Colon (tissue), 2 donors: ENCODE measurements around the gene VPS13D.
"Not testable (repeated sequence)": the region's sequence is repeated elsewhere in the genome, so short reads cannot be mapped to it uniquely, and the experiment has no call there.

Source experiments
- FAIRE-seq: peaks from 2 replicates; lab custom pipeline; 2012; peaks lifted over from hg19 to GRCh38; lab: Jason Lieb, UNC
- donor health status: control.
- donor health status: control.

The VPS13D gene

GRCh38 chr1:12196641-12197482 lies 33.0 kb upstream of the VPS13D start:
- FAIRE-seq, result no peak

GRCh38 chr1:12197483-12197880 lies 32.3 kb upstream of the VPS13D start:
- FAIRE-seq, result no peak

- no peak for FAIRE-seq
Measured at GRCh38 chr1:12200208-12200607, 29.6 kb upstream of the VPS13D start.

GRCh38 chr1:12201352-12202189 lies 28.3 kb upstream of the VPS13D start:
- FAIRE-seq, result no peak

GRCh38 chr1:12202190-12202497 lies 27.7 kb upstream of the VPS13D start:
- no peak for FAIRE-seq

- no peak for FAIRE-seq
Measured at GRCh38 chr1:12202577-12202976, 27.3 kb upstream of the VPS13D start.

- FAIRE-seq, result no peak
Measured at GRCh38 chr1:12203216-12204007, 26.4 kb upstream of the VPS13D start.

- FAIRE-seq, result no peak
Measured at GRCh38 chr1:12204140-12204539, 25.7 kb upstream of the VPS13D start.

- FAIRE-seq, result no peak
Measured at GRCh38 chr1:12204754-12205658, 24.8 kb upstream of the VPS13D start.

GRCh38 chr1:12206238-12206637 lies 23.6 kb upstream of the VPS13D start:
- FAIRE-seq, result no peak

- no peak for FAIRE-seq
Measured at GRCh38 chr1:12206792-12207424, 22.9 kb upstream of the VPS13D start.

- FAIRE-seq, result no peak
Measured at GRCh38 chr1:12208271-12208670, 21.6 kb upstream of the VPS13D start.

- FAIRE-seq, result no peak
Measured at GRCh38 chr1:12208764-12209494, 20.9 kb upstream of the VPS13D start.

GRCh38 chr1:12209495-12209832 lies 20.4 kb upstream of the VPS13D start:
- FAIRE-seq, result no peak

- no peak for FAIRE-seq
Measured at GRCh38 chr1:12215118-12215961, 14.5 kb upstream of the VPS13D start.

- no peak for FAIRE-seq
Measured at GRCh38 chr1:12219800-12220199, 10.0 kb upstream of the VPS13D start.

- no peak for FAIRE-seq
Measured at GRCh38 chr1:12220890-12221289, 8.9 kb upstream of the VPS13D start.

GRCh38 chr1:12222700-12223099 lies 7.1 kb upstream of the VPS13D start:
- FAIRE-seq, result not testable (repeated sequence)

GRCh38 chr1:12224092-12224491 lies 5.7 kb upstream of the VPS13D start:
- not testable (repeated sequence) for FAIRE-seq

- FAIRE-seq, result no peak
Measured at GRCh38 chr1:12228979-12229378, 851 bp upstream of the VPS13D start.
